ENCODE results near the gene MARS2. TPM values are rescaled to one million over a fixed set of nuclear protein-coding genes. Genes with fewer than 3 reads are reported as not detected.
"Not testable (repeated sequence)": the region's sequence is repeated elsewhere in the genome, so short reads cannot be mapped to it uniquely, and the experiment has no call there.

Gene MARS2
- polyA plus RNA-seq, 1 of the 3 experiments (the other 2 are of a cell fraction) = 2.4 TPM

DNA sequence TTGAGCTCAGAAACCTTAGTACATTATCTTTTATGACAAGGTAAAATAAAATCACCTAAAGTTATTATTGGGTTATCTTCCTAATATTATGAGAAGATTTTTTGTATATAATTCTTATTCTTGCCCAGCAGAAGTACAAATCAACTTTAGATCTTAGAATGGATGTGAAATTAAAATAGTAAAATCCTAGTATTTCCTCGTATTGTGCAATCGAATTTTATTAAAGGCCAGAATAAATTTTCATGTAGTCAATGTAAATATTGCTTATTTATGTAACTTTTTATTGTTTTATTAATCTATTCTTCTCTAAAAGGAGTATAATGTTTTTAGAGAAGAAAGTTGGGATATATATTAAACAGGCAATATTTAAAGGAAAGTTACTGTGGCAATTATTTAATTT, 12.7 kb downstream of the MARS2 start:
- H3K9ac ChIP-seq = no peak overlapping the region
- H3F3A ChIP-seq (replicated peaks; ENCODE audit: insufficient read depth) = no peaks in the 10 kb centered on the region
- DNase-seq = no peak
- no peaks in the 10 kb centered on the region for H3K9me3 ChIP-seq
- no peaks in the 10 kb centered on the region for H3K9me2 ChIP-seq
- H3K36me3 ChIP-seq (replicated peaks in 1 of 2; ENCODE audit: control insufficient read depth in 1 of 2, insufficient read depth in 2 of 2, low read length in 1 of 2) = peaks cover 0 to under 1% of the 10 kb centered on the region in 2 experiments
- CTCF ChIA-PET = interaction anchor here (1.0 to 3.2 kb wide), 2 partner anchors 11 to 68 kb away, joined by 3 to 19 read pairs; no protein-coding TSS in a partner anchor
- POLR2A ChIA-PET = no interaction called here
- no peaks in the 10 kb centered on the region for H3K79me2 ChIP-seq (ENCODE audit: insufficient read depth)
- no peaks in the 10 kb centered on the region for H3K4me1 ChIP-seq (ENCODE audit: control insufficient read depth in 1 of 2, insufficient read depth in 2 of 2, low read depth in 1 of 2, low read length in 1 of 2)
- H3K4me2 ChIP-seq = no peak overlapping the region
- 93% methylated on average over 2 of the region's 2 CpGs for WGBS (ENCODE audit: low lambda C conversion rate)
- no peak overlapping the region for H3K4me3 ChIP-seq (ENCODE audit: low read depth in 2 of 2, low read length in 1 of 2)
- no peaks in the 10 kb centered on the region for H4K20me1 ChIP-seq (ENCODE audit: insufficient read depth)
- no peak for TF ChIP-seq POLR2AphosphoS5 (IDR thresholded peaks at IDR 0.05; ENCODE audit: low read depth, low read length)
- no peak for TF ChIP-seq TCF12 (IDR thresholded peaks at IDR 0.05)
- no peak overlapping the region for H3K27ac ChIP-seq (ENCODE audit: low read depth in 2 of 2, low read length in 1 of 2)
- H2AFZ ChIP-seq (ENCODE audit: low read depth) = no peak overlapping the region
- H3K27me3 ChIP-seq (ENCODE audit: insufficient read depth) = no peaks in the 10 kb centered on the region

DNA sequence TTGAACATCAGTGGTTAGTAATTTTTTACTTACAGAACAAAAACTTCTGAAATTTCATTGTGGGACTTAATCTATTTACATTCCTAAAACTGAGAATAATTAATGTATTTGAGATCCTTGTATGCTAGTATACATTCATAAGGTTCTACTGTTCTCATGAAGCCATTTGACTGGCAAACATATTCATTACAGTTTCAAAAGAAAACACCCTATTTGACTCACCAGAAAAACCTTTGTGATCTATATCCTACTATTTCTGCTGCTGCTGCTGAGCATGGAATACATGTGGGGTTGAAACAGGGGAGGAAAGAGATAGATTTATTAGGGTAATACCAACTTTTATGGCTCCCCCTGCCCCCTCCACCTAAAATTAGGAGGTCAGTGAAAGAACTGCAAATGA, 21.8 kb downstream of the MARS2 start:
- H3K9me3 ChIP-seq = no peaks in the 10 kb centered on the region
- TF ChIP-seq, protein P1, sequence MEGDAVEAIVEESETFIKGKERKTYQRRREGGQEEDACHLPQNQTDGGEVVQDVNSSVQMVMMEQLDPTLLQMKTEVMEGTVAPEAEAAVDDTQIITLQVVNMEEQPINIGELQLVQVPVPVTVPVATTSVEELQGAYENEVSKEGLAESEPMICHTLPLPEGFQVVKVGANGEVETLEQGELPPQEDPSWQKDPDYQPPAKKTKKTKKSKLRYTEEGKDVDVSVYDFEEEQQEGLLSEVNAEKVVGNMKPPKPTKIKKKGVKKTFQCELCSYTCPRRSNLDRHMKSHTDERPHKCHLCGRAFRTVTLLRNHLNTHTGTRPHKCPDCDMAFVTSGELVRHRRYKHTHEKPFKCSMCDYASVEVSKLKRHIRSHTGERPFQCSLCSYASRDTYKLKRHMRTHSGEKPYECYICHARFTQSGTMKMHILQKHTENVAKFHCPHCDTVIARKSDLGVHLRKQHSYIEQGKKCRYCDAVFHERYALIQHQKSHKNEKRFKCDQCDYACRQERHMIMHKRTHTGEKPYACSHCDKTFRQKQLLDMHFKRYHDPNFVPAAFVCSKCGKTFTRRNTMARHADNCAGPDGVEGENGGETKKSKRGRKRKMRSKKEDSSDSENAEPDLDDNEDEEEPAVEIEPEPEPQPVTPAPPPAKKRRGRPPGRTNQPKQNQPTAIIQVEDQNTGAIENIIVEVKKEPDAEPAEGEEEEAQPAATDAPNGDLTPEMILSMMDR (IDR thresholded peaks at IDR 0.05) = no peak
- TF ChIP-seq GATA2 (CRISPR knock-in tag; IDR thresholded peaks at IDR 0.05) (no peak), RAD21 (IDR thresholded peaks at IDR 0.05; ENCODE audit: low read length) (no peak), FOSL2 (IDR thresholded peaks at IDR 0.05; ENCODE audit: borderline replicate concordance, low read depth) (no peak), EP300 (IDR thresholded peaks at IDR 0.05; ENCODE audit: borderline replicate concordance in 1 of 2, low read depth in 1 of 2, low read length in 1 of 2) (no peak), FOXM1 (IDR thresholded peaks at IDR 0.05; ENCODE audit: low read depth) (no peak), TEAD4 (IDR thresholded peaks at IDR 0.05; ENCODE audit: borderline replicate concordance, insufficient read depth) (no peak), ELF1 (IDR thresholded peaks at IDR 0.05) (no peak), RCOR1 (IDR thresholded peaks at IDR 0.05; ENCODE audit: low read length) (no peak), SMC3 (IDR thresholded peaks at IDR 0.05; ENCODE audit: low read depth, low read length) (no peak), GABPA (IDR thresholded peaks at IDR 0.05; ENCODE audit: low read depth) (no peak), EZH2phosphoT487 (IDR thresholded peaks at IDR 0.05; ENCODE audit: borderline replicate concordance, low read depth) (no peak), YY1 (IDR thresholded peaks at IDR 0.05; ENCODE audit: low read depth) (no peak)
- TF ChIP-seq, protein P2, sequence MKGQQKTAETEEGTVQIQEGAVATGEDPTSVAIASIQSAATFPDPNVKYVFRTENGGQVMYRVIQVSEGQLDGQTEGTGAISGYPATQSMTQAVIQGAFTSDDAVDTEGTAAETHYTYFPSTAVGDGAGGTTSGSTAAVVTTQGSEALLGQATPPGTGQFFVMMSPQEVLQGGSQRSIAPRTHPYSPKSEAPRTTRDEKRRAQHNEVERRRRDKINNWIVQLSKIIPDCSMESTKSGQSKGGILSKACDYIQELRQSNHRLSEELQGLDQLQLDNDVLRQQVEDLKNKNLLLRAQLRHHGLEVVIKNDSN (IDR thresholded peaks at IDR 0.05; ENCODE audit: borderline replicate concordance, low read depth) = no peak
- TF ChIP-seq, protein P3, sequence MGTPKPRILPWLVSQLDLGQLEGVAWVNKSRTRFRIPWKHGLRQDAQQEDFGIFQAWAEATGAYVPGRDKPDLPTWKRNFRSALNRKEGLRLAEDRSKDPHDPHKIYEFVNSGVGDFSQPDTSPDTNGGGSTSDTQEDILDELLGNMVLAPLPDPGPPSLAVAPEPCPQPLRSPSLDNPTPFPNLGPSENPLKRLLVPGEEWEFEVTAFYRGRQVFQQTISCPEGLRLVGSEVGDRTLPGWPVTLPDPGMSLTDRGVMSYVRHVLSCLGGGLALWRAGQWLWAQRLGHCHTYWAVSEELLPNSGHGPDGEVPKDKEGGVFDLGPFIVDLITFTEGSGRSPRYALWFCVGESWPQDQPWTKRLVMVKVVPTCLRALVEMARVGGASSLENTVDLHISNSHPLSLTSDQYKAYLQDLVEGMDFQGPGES (IDR thresholded peaks at IDR 0.05; ENCODE audit: low read depth, low read length) = no peak
- H3K79me2 ChIP-seq (ENCODE audit: insufficient read depth) = no peaks in the 10 kb centered on the region
- peaks cover 6% of the 10 kb centered on the region; the same call in 1 of the 2 replicates for H3K9me2 ChIP-seq
- no peak for DNase-seq
- H3K27me3 ChIP-seq (ENCODE audit: insufficient read depth) = no peaks in the 10 kb centered on the region
- ChIA-PET CTCF (no interaction called here), POLR2A (no interaction called here)
- no peak overlapping the region for H3K9ac ChIP-seq
- no peaks in the 10 kb centered on the region for H3F3A ChIP-seq (replicated peaks; ENCODE audit: insufficient read depth)
- no peaks in the 10 kb centered on the region for H3K4me1 ChIP-seq (ENCODE audit: control insufficient read depth in 1 of 2, insufficient read depth in 2 of 2, low read depth in 1 of 2, low read length in 1 of 2)
- no peak overlapping the region for H2AFZ ChIP-seq (ENCODE audit: low read depth)
- no peaks in the 10 kb centered on the region for H4K20me1 ChIP-seq (ENCODE audit: insufficient read depth)
- no peaks in the 10 kb centered on the region for H3K36me3 ChIP-seq (replicated peaks in 1 of 2; ENCODE audit: control insufficient read depth in 1 of 2, insufficient read depth in 2 of 2, low read length in 1 of 2)
- no peak overlapping the region for H3K4me3 ChIP-seq (ENCODE audit: low read depth in 2 of 2, low read length in 1 of 2)
- no peak overlapping the region for H3K27ac ChIP-seq (ENCODE audit: low read depth in 2 of 2, low read length in 1 of 2)
- no peak overlapping the region for H3K4me2 ChIP-seq

DNA sequence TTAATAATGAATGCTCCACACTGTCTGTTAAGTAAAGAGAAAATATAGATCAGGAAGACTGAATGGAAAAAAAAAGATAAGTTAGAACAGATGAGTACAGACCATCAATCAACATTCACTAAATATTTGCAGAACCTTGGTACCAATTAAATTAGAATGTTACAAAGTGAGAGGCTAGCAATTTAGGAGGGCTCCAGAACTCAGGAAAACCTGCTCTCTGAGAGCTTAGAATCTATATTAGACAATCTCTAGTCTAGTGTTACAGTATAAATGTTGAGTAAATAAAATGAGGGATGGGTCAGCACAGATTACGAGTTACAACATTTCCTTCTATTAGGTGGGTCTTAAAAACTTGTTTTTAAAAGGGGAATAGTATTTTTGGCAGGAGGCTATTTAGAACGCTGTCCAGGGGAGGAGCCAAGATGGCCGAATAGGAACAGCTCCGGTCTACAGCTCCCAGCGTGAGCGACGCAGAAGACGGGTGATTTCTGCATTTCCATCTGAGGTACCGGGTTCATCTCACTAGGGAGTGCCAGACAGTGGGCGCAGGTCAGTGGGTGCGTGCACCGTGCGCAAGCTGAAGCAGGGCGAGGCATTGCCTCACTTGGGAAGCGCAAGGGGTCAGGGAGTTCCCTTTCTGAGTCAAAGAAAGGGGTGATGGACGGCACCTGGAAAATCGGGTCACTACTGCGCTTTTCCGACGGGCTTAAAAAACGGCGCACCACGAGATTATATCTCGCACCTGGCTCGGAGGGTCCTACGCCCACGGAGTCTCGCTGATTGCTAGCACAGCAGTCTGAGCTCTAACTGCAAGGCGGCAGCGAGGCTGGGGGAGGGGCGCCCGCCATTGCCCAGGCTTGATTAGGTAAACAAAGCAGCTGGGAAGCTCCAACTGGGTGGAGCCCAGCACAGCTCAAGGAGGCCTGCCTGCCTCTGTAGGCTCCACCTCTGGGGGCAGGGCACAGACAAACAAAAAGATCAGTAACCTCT, 23.7 kb downstream of the MARS2 start:
- H2AFZ ChIP-seq (ENCODE audit: low read depth); H3K27ac ChIP-seq (ENCODE audit: low read depth in 2 of 2, low read length in 1 of 2); H3K4me1 ChIP-seq (ENCODE audit: control insufficient read depth in 1 of 2, insufficient read depth in 2 of 2, low read depth in 1 of 2, low read length in 1 of 2); H3K9me3 ChIP-seq; H3F3A ChIP-seq (replicated peaks; ENCODE audit: insufficient read depth); H3K9me2 ChIP-seq; H3K4me3 ChIP-seq (ENCODE audit: low read depth in 2 of 2, low read length in 1 of 2); CTCF ChIA-PET; DNase-seq; H3K4me2 ChIP-seq; H3K36me3 ChIP-seq (replicated peaks in 1 of 2; ENCODE audit: control insufficient read depth in 1 of 2, insufficient read depth in 2 of 2, low read length in 1 of 2); H3K79me2 ChIP-seq (ENCODE audit: insufficient read depth); H4K20me1 ChIP-seq (ENCODE audit: insufficient read depth); H3K27me3 ChIP-seq (ENCODE audit: insufficient read depth); H3K9ac ChIP-seq: not testable (repeated sequence)
- WGBS (ENCODE audit: low lambda C conversion rate) = 68% methylated on average over 14 of the region's 32 CpGs
- POLR2A ChIA-PET = interaction anchor here (0.6 kb wide), 1 partner anchor 17 kb away, joined by 3 read pairs; no protein-coding TSS in a partner anchor

All from SK-N-SH (cell line).